GM19372 (cell line): ENCODE results near the gene COL25A1.

Source experiments
- ATAC-seq: cut with Tn5 transposase; IDR thresholded peaks from one replicate; pipeline ENCODE4 v1.9.1; 2021; ENCODE audit warnings: mild to moderate bottlenecking, low read depth, moderate library complexity; ENCODE audit not compliant: unreplicated experiment

COL25A1 gene

GRCh38 chr4:109294468-109295020 is 7.9 kb downstream of the COL25A1 start:
- ATAC-seq, result no peak

DNA sequence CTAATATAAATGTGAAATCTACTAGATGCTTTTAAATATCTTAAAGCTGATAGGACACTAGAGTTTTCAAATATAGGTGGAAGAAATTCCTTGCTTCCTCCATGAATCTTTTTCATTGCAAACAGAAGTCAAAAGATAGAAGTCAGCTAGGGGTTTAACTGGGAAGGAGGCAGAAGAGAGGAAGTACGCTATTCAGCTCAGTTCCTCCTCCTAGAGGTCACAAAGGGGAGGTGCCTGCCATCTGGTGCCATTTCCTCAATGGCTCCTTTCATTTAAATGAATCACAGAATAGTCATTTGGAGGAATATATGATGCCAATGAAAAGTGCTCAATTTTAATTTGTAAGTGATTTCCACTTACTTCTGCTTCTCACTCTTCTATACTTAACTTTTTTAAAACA is 8.5 kb downstream of the COL25A1 start:
- ATAC-seq, result peak; percentile 91

- no peak for ATAC-seq
Observed at GRCh38 chr4:109291707-109292238, 10.7 kb downstream of the COL25A1 start.

DNA sequence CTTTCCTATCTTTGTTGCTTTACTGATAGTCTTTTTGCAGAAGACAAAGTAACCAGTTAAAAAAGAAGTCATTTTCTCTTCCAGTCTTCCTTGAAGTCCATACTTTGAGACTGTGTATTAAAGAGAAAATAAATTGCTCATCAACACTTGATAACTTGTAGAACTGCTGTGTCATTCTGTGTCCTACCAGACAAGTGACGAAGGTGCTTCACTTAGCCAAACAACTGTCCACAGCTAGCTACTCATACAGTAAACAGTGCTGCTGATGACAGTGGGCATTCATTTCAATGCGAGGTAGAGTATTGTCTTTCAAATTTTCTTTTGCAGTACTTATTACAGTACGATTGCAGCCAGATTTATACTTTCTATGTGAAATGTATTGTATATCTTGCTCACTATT is 11.5 kb downstream of the COL25A1 start:
- no peak for ATAC-seq

DNA sequence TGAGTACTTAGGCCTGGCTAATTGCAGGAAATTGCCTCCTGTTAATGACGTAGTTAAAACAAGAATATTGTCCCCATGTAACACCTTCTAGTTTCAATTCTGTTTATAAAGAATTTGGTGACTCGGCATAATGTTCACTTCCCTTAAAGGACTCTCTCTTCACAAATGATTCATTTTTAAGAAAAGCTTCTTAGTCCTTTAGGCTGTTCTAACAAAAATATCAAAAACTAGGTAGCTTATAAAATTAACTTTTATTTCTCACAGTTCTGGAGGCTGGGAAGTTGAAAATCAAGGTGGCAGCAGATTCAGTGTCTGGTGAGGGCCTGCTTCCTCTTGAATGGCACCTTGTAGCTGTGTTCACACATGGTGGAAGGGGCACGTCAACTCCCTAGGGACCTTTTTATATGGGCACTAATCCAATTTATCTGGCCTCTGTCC is 23.8 kb downstream of the COL25A1 start:
- ATAC-seq, result peak; percentile 75

GRCh38 chr4:109276482-109277095 is 25.9 kb downstream of the COL25A1 start:
- peak; percentile 90 for ATAC-seq

DNA sequence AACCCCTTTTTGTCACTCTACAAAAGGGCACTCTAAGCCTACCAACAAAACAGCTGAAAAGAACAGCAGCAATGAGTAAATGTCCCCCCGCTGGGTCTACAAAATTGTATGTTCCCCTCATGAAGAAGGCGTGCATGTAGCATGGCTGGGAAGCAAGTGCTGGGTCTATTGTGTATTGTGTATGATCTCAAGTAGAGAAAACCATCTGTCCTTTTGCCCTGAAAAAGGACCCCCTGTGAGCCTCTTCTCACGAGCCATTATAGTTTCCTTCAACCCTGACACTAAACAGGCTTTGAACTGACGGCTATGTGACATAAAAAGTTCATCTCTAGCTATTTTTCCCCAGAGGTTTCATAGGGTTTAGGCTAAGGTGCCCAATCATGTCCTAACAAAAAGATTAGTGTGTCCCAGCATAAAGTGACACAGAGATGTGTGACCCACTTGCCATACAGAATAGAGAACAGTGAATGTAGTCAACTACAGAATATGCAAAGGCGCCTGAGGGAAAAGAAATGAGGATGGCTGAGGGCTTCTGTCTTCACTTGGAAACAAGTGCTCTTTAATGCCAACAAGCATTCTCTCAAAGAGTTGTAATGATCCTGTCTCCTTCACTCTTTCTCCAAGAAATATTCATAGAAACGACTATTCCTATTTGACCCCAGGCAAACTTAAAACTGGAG is 27.3 kb downstream of the COL25A1 start:
- ATAC-seq, result no peak

DNA sequence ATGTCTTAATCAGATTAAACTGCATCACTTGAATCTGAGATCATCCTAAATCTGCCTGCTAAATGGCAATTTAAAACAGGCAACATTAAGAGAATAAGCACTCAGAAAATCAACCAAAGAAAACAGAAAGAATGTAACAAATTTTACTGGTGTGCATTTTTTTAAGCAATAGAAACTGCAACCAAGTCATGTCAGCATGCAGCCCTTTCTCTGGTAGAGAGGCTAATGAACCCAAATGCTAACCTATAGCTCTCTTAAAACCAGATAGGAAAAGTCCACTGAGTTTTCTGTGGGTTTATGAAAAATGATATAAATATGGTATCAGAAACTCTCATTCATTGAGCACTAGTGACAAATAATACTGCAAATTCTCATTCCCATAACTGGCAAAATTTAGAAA is 35.6 kb downstream of the COL25A1 start:
- no peak for ATAC-seq

- no peak for ATAC-seq
Observed at GRCh38 chr4:109266236-109266635, 36.2 kb downstream of the COL25A1 start.

DNA sequence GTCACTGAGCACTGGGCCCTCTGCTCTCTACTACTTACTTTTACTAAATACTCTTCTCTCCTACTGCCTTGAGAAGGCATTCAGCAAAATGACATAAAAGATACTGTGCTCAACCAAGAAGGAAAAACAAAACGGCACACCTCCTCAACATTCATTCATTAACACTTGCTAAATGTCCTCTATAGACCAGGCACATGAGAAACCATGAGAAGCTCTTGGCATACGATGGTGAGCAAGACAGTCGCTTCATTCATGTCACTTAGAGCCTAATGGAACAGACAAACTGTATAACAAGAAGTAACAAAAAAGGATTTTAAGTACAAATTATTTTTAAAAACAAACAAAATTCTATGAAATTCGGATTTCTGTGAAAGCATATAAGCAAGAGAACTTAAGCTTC is 38.7 kb downstream of the COL25A1 start:
- ATAC-seq, result no peak

GRCh38 chr4:109256818-109257217 is 45.6 kb downstream of the COL25A1 start:
- no peak for ATAC-seq

GRCh38 chr4:109254845-109255244 is 47.6 kb downstream of the COL25A1 start:
- ATAC-seq, result no peak

- ATAC-seq, result no peak
Observed at GRCh38 chr4:109251396-109251795, 51.1 kb downstream of the COL25A1 start.

DNA sequence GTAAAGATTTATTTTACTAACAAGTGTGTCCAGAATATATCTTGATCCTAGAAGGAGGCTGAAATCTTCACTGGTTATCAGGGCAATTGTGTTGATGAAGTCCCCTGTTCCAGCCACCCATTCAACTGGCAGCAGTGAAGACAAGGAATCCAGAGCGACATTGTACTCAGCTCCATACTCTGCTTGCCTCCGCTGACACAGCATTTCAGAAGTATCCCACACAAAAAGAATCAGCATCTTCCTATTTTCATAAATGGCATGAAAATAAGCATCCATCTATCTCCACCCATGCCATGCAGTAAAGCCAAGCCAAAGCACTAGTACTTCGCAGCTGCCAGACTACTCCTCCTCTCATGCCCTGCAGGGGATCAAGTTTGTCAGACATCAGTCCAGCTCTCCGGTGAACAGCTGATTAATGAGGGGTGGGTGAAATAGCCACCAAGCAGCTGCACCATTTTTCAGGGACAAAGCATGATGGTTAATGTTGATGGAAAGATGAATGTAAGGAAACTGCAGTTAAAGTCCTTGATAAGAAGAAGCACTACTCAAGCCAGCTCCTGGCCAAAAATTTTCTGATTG is 54.0 kb downstream of the COL25A1 start:
- no peak for ATAC-seq

DNA sequence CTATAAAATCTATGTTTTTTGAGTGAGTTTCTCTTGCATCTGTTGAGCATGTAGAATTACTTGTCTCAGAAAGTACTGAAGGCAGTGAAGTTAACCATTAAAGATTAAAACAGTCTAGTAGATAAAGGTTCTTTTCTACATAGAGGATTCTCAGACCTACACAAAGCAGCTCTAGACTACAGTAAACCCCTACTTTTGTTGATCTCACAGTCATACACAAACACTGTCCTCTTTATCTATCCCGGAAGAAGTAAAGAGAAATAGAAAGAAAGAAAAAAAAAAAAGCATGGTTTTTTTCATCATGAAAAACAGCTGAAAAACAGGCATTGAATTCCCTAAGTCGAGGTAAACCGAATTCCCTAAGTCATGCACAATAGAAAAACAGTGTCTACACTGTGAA is 58.6 kb downstream of the COL25A1 start:
- no peak for ATAC-seq

- ATAC-seq, result no peak
Observed at GRCh38 chr4:109238746-109239145, 63.7 kb downstream of the COL25A1 start.

- ATAC-seq, result no peak
Observed at GRCh38 chr4:109235683-109236082, 66.8 kb downstream of the COL25A1 start.

- ATAC-seq, result no peak
Observed at GRCh38 chr4:109234596-109234995, 67.9 kb downstream of the COL25A1 start.

DNA sequence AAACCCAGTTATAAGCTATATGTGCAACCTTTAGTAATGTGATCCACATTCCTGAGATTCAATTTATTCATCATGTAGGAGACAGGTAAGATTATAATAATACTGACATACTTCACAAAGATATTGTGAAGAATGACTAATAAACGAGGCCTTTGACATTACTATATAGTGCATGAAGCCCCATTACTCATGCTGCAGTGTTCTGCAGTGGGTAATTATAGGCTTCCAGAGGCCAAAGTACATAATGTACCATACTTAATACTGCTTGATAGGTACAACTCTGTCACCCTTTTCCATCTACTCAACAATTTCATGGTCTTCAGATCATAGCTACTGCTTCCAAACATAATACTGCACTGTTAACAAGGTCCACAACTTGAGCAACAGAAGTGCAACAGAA is 68.9 kb downstream of the COL25A1 start:
- ATAC-seq, result no peak

DNA sequence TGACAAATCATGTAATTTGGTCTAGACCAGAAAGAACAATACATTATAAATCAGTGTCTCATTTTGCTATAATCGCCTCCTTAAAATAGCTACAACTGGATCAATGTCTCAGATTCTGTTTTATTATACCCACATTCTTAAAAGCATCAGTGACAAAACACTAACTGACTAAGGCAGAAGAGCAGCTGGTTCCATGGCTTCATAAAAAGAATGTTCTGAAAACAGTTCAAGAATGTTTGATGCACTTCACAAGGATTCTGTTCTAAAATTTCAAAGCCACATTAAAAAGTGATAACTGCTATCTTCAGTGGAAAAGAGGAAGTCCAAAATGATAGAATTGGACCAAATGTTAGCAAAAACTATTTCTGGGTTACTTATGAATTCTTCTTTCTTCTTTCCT is 69.8 kb downstream of the COL25A1 start:
- ATAC-seq, result no peak

DNA sequence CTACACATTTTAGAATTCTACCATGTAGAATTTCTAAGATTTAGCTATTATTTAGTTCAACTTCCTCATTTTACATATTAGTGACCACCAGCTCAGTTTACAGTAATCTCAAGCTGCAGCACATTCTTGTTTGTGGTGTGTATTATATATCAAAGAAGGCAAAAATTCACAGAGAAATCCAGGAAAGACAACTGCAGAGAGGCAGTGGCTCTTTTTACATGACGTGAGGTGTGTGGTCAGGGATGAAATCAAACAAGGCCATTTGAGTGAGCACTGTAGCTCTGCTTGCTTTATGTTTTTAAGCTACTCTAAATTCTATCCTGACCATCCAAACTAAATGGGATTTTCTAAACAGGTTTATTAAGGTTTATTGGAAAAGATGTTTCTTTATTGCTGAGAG is 71.1 kb downstream of the COL25A1 start:
- no peak for ATAC-seq
